Sigmoid colon (tissue), 7 donors: ENCODE results near the gene SGSM2. TPM values are rescaled to one million over a fixed set of nuclear protein-coding genes. Genes with fewer than 3 reads are reported as not detected.

Experiments used
- DNase-seq: peaks from one replicate; pipeline ENCODE4 v3.0.0-alpha.2; 2019
- H3K27ac ChIP-seq, 4 donors: fragments of 200-600 bp; sonication (generic); one replicate each; pipeline ENCODE4 v1.5.1; 2016 to 2019; ENCODE audit warnings: mild to moderate bottlenecking in 1 of 4
- H3K27me3 ChIP-seq, 3 donors: fragments of 200-600 bp; sonication (generic); one replicate each; pipeline ENCODE4 v1.5.1; 2019; ENCODE audit warnings: mild to moderate bottlenecking in 1 of 3
- H3K36me3 ChIP-seq, 4 donors: fragments of 200-600 bp; sonication (generic); one replicate each; pipeline ENCODE4 v1.5.1; 2016 to 2019
- H3K4me1 ChIP-seq, 4 donors: fragments of 200-600 bp; sonication (generic); one replicate each; pipeline ENCODE4 v1.5.1; 2017 to 2019
- H3K4me3 ChIP-seq, 4 donors: fragments of 200-600 bp; sonication (generic); one replicate each; pipeline ENCODE4 v1.5.1; 2017 to 2019; ENCODE audit warnings: mild to moderate bottlenecking in 2 of 4, moderate library complexity in 1 of 4
- H3K9me3 ChIP-seq, 4 donors: fragments of 200-600 bp in 3 of 4; sonication (generic) in 3 of 4; one replicate each; pipeline versions ENCODE4 v1.5.1 to v1.6.1; 2013 to 2019
- EP300 ChIP-seq, 4 donors: sonication (generic); formaldehyde crosslinking; IDR thresholded peaks; one replicate each; pipeline ENCODE4 v1.6.1; 2017; ENCODE audit warnings: antibody characterized with exemption in 4 of 4
- POLR2A ChIP-seq, 2 donors: fragments of 450-650 bp; IDR thresholded peaks; one replicate each; pipeline ENCODE4 v1.6.1; 2016; ENCODE audit warnings: antibody characterized with exemption in 2 of 2, mild to moderate bottlenecking in 2 of 2, moderate library complexity in 2 of 2
- POLR2AphosphoS5 ChIP-seq, 4 donors: sonication (generic); formaldehyde crosslinking; IDR thresholded peaks; one replicate each; pipeline ENCODE4 v1.6.1; 2017; ENCODE audit warnings: antibody characterized with exemption in 4 of 4
- WGBS, 2 donors: extraction: QIAGEN DNeasy Blood & Tissue Kit; methylation state at CpG; one replicate each; pipeline ENCODE4 v1.1.7; 2013; 5-methylcytosine and 5-hydroxymethylcytosine counted together
- intact Hi-C: fragments of 100-400 bp; cut with DNase I; formaldehyde crosslinking; loops from one replicate; pipeline ENCODE4 v1.15.1; 2023
- polyA plus RNA-seq, 3 donors: library from polyadenylated mRNA; stranded (reverse); fragments of 200-250 nt; gene quantifications; one replicate each; pipeline ENCODE4 v1.2.3, GENCODE V29; 2013
- total RNA-seq, 4 donors: library from RNA; depleted of rRNA; stranded (reverse); fragments of >200 nt; gene quantifications; one replicate each; pipeline ENCODE4 v1.1.0, GENCODE V29; 2016
- TF ChIP-seq, protein P1 (sequence below), 4 experiments: fragments of 450-650 bp in 3 of 4; fragments of 200-600 bp in 1 of 4; IDR thresholded peaks; one replicate each; pipeline ENCODE4 v1.5.1; 2016 to 2019; ENCODE audit warnings: antibody characterized with exemption in 4 of 4, mild to moderate bottlenecking in 3 of 4, moderate library complexity in 2 of 4
- donor health status: healthy with polysubstance abuse.
- donor health status: Bipolar disorder and iron deficiency.
- donor health status: healthy.

The SGSM2 gene
- total and polyA plus RNA-seq, 7 donors: 6.2 to 79.8 (median 43.9) TPM

GRCh38 chr17:2383628-2384167 is 46.4 kb downstream of the SGSM2 start:
- H3K27me3 ChIP-seq: no peaks in the 10 kb centered on the region
- 85 to 88% methylated on average over 11 of the region's 11 CpGs for WGBS, 2 donors
- no peak for TF ChIP-seq EP300 (IDR thresholded peaks at IDR 0.05)
- TF ChIP-seq POLR2A (IDR thresholded peaks at IDR 0.05): no peak
- TF ChIP-seq, protein P1, sequence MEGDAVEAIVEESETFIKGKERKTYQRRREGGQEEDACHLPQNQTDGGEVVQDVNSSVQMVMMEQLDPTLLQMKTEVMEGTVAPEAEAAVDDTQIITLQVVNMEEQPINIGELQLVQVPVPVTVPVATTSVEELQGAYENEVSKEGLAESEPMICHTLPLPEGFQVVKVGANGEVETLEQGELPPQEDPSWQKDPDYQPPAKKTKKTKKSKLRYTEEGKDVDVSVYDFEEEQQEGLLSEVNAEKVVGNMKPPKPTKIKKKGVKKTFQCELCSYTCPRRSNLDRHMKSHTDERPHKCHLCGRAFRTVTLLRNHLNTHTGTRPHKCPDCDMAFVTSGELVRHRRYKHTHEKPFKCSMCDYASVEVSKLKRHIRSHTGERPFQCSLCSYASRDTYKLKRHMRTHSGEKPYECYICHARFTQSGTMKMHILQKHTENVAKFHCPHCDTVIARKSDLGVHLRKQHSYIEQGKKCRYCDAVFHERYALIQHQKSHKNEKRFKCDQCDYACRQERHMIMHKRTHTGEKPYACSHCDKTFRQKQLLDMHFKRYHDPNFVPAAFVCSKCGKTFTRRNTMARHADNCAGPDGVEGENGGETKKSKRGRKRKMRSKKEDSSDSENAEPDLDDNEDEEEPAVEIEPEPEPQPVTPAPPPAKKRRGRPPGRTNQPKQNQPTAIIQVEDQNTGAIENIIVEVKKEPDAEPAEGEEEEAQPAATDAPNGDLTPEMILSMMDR (IDR thresholded peaks at IDR 0.05): no peak
- TF ChIP-seq POLR2AphosphoS5 (IDR thresholded peaks at IDR 0.05): no peak
- intact Hi-C loops: no loop called here
- peaks cover 0 to 67% (median 25%) of the 10 kb centered on the region in 4 donors for H3K36me3 ChIP-seq
- peaks cover 0 to 29% (median 23%) of the 10 kb centered on the region in 4 donors for H3K4me1 ChIP-seq
- no peak for DNase-seq
- peak overlapping the region in 3 of 4 donors; percentile 42 to 56 (median 51) for H3K27ac ChIP-seq
- H3K9me3 ChIP-seq: no peaks in the 10 kb centered on the region
- H3K4me3 ChIP-seq: no peak overlapping the region

DNA sequence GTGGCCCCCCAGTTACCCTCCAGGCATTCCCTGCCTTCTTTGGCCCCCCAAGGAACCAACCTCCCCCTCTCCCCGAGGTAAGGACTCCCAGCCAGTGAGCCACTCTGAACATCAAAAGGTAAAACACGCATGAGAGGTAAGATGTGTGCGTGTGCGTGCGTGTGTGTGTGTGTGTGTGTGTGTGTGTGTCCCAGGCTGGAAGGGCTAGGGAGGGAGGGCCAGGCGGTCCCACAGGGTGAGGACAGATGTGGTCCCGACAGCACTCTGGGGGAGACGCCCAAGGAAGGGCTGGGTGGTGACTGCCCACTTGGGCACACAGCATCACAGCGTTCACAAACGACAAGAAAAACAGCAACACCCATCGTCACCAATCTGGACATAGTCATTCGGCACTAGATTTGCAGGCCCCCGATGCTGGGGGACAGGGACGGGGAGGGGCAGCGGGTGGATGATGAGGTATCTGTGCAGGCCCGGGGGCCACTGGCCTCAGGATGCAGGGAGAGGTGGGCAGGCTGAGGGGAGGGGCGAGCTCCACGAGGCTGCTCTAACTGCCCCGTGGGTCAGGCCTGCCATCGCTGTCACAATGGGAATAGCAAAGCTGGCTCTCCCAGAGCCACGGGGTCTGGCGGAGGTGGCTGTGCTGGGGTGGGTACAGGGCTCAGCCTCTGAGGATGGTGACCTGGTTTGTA is 47.3 kb downstream of the SGSM2 start:
- peaks cover 0 to 29% (median 25%) of the 10 kb centered on the region in 4 donors for H3K4me1 ChIP-seq
- H3K4me3 ChIP-seq: no peak overlapping the region
- H3K27ac ChIP-seq: no peak overlapping the region
- 84 to 86% methylated on average over 22 of the region's 22 CpGs for WGBS, 2 donors
- no peak for TF ChIP-seq POLR2A (IDR thresholded peaks at IDR 0.05)
- no peak for TF ChIP-seq POLR2AphosphoS5 (IDR thresholded peaks at IDR 0.05)
- no peak for TF ChIP-seq EP300 (IDR thresholded peaks at IDR 0.05)
- TF ChIP-seq, protein P1 (IDR thresholded peaks at IDR 0.05): no peak
- H3K36me3 ChIP-seq: peaks cover 0 to 58% (median 21%) of the 10 kb centered on the region in 4 donors
- no peaks in the 10 kb centered on the region for H3K9me3 ChIP-seq
- intact Hi-C loops: no loop called here
- no peak for DNase-seq
- no peaks in the 10 kb centered on the region for H3K27me3 ChIP-seq

- no peak for DNase-seq
These were observed 48.2 kb downstream of the SGSM2 start for GRCh38 chr17:2385240-2386210.

DNA sequence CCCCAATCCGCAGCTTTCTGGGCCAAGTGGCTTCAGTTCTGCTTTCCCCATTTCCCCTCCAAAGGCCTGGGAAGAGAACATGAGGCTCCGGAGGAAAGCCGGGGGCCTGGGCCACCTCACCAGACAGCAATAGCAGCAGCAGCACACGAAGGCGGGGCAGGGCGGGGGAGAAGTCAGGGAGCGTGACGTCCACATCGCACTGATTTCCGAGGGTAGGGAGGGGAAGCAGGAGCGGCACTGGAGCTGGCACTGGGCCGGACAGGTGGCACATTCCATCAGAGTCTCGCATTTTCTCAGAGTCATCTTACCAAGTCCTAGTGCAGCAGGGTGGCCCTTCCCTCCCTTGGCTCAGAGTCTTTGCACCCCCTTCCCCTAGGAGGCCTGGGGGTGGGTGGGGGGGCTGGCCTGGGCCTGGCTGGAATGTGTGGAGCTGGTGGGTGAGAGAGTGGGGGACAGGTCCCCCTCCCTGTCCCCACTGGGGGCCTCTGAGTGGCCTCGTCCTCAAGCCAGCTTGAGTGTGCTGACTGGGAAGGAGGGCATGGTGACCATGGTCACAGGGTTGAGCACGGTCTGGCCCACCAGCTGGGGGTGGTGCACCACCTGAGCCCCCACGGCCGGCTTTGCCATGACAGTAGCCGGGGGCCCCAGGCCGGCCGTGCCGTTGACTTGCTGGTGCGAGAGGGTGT is 49.2 kb downstream of the SGSM2 start:
- no peak for DNase-seq
- intact Hi-C loops: no loop called here
- 41 to 81% methylated on average over 22 of the region's 22 CpGs for WGBS, 2 donors
- TF ChIP-seq EP300 (IDR thresholded peaks at IDR 0.05): no peak
- TF ChIP-seq POLR2A (IDR thresholded peaks at IDR 0.05): no peak
- TF ChIP-seq POLR2AphosphoS5 (IDR thresholded peaks at IDR 0.05): no peak
- TF ChIP-seq, protein P1 (IDR thresholded peaks at IDR 0.05): no peak
- Histone ChIP-seq H3K27ac (peak overlapping the region in 1 of 4 donors; percentile 15), H3K9me3 (no peaks in the 10 kb centered on the region), H3K4me1 (peaks cover 0 to 49% (median 44%) of the 10 kb centered on the region in 4 donors), H3K36me3 (peaks cover 0 to 38% (median 16%) of the 10 kb centered on the region in 4 donors), H3K27me3 (no peaks in the 10 kb centered on the region), H3K4me3 (no peak overlapping the region)

More at GRCh38 chr17:2385240-2386210, 48.2 kb downstream of the SGSM2 start:
- H3K4me1 ChIP-seq: peaks cover 0 to 39% (median 34%) of the 10 kb centered on the region in 4 donors
- intact Hi-C loops: no loop called here
- H3K4me3 ChIP-seq: no peak overlapping the region
- peak overlapping the region in 2 of 4 donors; percentile 9 to 15 for H3K27ac ChIP-seq
- no peaks in the 10 kb centered on the region for H3K9me3 ChIP-seq
- H3K36me3 ChIP-seq: peaks cover 0 to 49% (median 16%) of the 10 kb centered on the region in 4 donors
- 82 to 83% methylated on average over 18 of the region's 18 CpGs for WGBS, 2 donors
- H3K27me3 ChIP-seq: no peaks in the 10 kb centered on the region
- TF ChIP-seq POLR2AphosphoS5 (IDR thresholded peaks at IDR 0.05) (no peak), EP300 (IDR thresholded peaks at IDR 0.05) (no peak), POLR2A (IDR thresholded peaks at IDR 0.05) (no peak)
- TF ChIP-seq, protein P1 (IDR thresholded peaks at IDR 0.05): no peak
